Measurements from ENCODE around the gene NEBL. TPM values are rescaled to one million over a fixed set of nuclear protein-coding genes. Genes with fewer than 3 reads are reported as not detected.

The NEBL gene
- total and polyA plus RNA-seq, 2 experiments from 2014 or later, result 2.3 to 11.4 TPM

DNA sequence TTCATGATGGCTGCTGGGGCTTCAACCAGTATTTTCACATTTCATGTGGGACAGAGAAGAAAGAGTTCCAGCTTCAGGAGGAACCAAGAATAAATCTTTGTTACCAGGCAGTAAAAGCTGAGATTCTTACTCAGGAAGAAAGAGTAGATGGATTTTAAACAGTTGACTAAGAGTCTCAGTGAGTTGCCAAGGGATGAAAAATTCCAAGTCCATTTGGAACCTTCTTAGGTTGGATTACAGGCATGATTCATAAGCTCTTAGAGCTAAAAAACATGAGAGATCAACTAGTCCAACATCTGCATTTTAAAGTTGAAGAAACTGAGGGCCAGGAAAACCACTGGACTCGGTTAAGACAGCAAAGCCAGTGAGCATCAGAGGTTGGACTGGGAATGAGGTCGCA, 148.6 kb downstream of the NEBL start (continued):
- TF ChIP-seq ZNF462 (CRISPR knock-in tag; IDR thresholded peaks at IDR 0.05), result no peak
- no peak for TF ChIP-seq NANOG (IDR thresholded peaks at IDR 0.05; ENCODE audit: borderline replicate concordance)
- TF ChIP-seq, protein P1, sequence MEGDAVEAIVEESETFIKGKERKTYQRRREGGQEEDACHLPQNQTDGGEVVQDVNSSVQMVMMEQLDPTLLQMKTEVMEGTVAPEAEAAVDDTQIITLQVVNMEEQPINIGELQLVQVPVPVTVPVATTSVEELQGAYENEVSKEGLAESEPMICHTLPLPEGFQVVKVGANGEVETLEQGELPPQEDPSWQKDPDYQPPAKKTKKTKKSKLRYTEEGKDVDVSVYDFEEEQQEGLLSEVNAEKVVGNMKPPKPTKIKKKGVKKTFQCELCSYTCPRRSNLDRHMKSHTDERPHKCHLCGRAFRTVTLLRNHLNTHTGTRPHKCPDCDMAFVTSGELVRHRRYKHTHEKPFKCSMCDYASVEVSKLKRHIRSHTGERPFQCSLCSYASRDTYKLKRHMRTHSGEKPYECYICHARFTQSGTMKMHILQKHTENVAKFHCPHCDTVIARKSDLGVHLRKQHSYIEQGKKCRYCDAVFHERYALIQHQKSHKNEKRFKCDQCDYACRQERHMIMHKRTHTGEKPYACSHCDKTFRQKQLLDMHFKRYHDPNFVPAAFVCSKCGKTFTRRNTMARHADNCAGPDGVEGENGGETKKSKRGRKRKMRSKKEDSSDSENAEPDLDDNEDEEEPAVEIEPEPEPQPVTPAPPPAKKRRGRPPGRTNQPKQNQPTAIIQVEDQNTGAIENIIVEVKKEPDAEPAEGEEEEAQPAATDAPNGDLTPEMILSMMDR (conservative IDR thresholded peaks at IDR 0.05; ENCODE audit: low read depth in 2 of 2), result no peak

GRCh38 chr10:20747782-20748181, 149.3 kb downstream of the NEBL start:
- no peaks in the 10 kb centered on the region for H3K4me1 ChIP-seq (ENCODE audit: insufficient read depth)
- Mint-ChIP-seq H3K27me3 (ENCODE audit: insufficient read depth, low read depth, poor library complexity) (peaks cover 2% of the 10 kb centered on the region), H3K36me3 (ENCODE audit: low read depth) (peaks cover 13% of the 10 kb centered on the region; the same call in 2 of the 3 replicates), H3K4me1 (peaks cover 3% of the 10 kb centered on the region; the same call in 1 of the 3 replicates), H3K27ac (no peak overlapping the region), H3K9me3 (peaks cover 18% of the 10 kb centered on the region), H3K4me3 (no peak overlapping the region)
- ATAC-seq (no peak), DNase-seq (ENCODE audit: low spot score) (no peak)
- H3K4me3 ChIP-seq, result no peak overlapping the region
- no peaks in the 10 kb centered on the region for H3F3A ChIP-seq (replicated peaks; ENCODE audit: low read depth)
- H3K4me2 ChIP-seq, result no peak overlapping the region
- H3K27me3 ChIP-seq (ENCODE audit: insufficient read depth), result no peaks in the 10 kb centered on the region
- no peak overlapping the region for H3K27ac ChIP-seq (ENCODE audit: low read depth)
- H3K79me2 ChIP-seq (replicated peaks; ENCODE audit: insufficient read depth), result no peaks in the 10 kb centered on the region
- H3K36me3 ChIP-seq (ENCODE audit: insufficient read depth), result peaks cover 4% of the 10 kb centered on the region; the same call in 1 of the 2 replicates
- H3K9me2 ChIP-seq (ENCODE audit: insufficient read depth), result peaks cover 8% of the 10 kb centered on the region; the same call in 1 of the 2 replicates
- no peaks in the 10 kb centered on the region for H4K20me1 ChIP-seq (replicated peaks; ENCODE audit: insufficient read depth)
- no peak overlapping the region for H2AFZ ChIP-seq
- TF ChIP-seq STAT1 (IDR thresholded peaks at IDR 0.05; ENCODE audit: unreplicated experiment) (no peak), NANOG (IDR thresholded peaks at IDR 0.05; ENCODE audit: borderline replicate concordance) (no peak), EZH2 (IDR thresholded peaks at IDR 0.05; ENCODE audit: low read depth, unreplicated experiment) (no peak), JUNB (IDR thresholded peaks at IDR 0.05; ENCODE audit: unreplicated experiment) (no peak), CREB1 (CRISPR knock-in tag; IDR thresholded peaks at IDR 0.05; ENCODE audit: low read depth) (no peak), ZNF114 (CRISPR knock-in tag; IDR thresholded peaks at IDR 0.05) (no peak), POLR2AphosphoS5 (IDR thresholded peaks at IDR 0.05; ENCODE audit: low read depth) (no peak), ZNF331 (CRISPR knock-in tag; IDR thresholded peaks at IDR 0.05; ENCODE audit: low read depth) (no peak), EZH2phosphoT487 (IDR thresholded peaks at IDR 0.05; ENCODE audit: unreplicated experiment) (no peak)
- TF ChIP-seq, protein P1 (conservative IDR thresholded peaks at IDR 0.05; ENCODE audit: low read depth in 2 of 2), result no peak
- TF ChIP-seq, protein P2, sequence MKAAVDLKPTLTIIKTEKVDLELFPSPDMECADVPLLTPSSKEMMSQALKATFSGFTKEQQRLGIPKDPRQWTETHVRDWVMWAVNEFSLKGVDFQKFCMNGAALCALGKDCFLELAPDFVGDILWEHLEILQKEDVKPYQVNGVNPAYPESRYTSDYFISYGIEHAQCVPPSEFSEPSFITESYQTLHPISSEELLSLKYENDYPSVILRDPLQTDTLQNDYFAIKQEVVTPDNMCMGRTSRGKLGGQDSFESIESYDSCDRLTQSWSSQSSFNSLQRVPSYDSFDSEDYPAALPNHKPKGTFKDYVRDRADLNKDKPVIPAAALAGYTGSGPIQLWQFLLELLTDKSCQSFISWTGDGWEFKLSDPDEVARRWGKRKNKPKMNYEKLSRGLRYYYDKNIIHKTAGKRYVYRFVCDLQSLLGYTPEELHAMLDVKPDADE (IDR thresholded peaks at IDR 0.05), result no peak

Measured in GM23338 (cell line).